DMS53 treated with DMSO at 0.1 percent for 48 hours (cell line): ENCODE data around the gene SLC6A12.
"Not testable (repeated sequence)": the region's sequence is repeated elsewhere in the genome, so short reads cannot be mapped to it uniquely, and the experiment has no call there.

Source experiments
- DNase-seq: peaks from one replicate; lab custom pipeline; 2025; ENCODE audit not compliant: unreplicated experiment; lab: John Stamatoyannopoulos, UW

The SLC6A12 gene

GRCh38 chr12:218221-218620 lies 4.3 kb upstream of the SLC6A12 start:
- no peak for DNase-seq

GRCh38 chr12:217029-217428 lies 3.1 kb upstream of the SLC6A12 start:
- DNase-seq: not testable (repeated sequence)

- no peak for DNase-seq
Measured at GRCh38 chr12:215116-215515, 1.2 kb upstream of the SLC6A12 start.

- DNase-seq: no peak
Measured at GRCh38 chr12:213527-213932, 427 bp downstream of the SLC6A12 start.

GRCh38 chr12:212715-213526 lies 1.0 kb downstream of the SLC6A12 start:
- DNase-seq: peak; percentile 8

GRCh38 chr12:212415-212714 lies 1.6 kb downstream of the SLC6A12 start:
- DNase-seq: no peak

- DNase-seq: no peak
Measured at GRCh38 chr12:211639-212414, 2.1 kb downstream of the SLC6A12 start.

GRCh38 chr12:211142-211465 lies 2.9 kb downstream of the SLC6A12 start:
- no peak for DNase-seq

- no peak for DNase-seq
Measured at GRCh38 chr12:210277-211141, 3.4 kb downstream of the SLC6A12 start.

GRCh38 chr12:209851-210250 lies 4.1 kb downstream of the SLC6A12 start:
- no peak for DNase-seq

- no peak for DNase-seq
Measured at GRCh38 chr12:209246-209645, 4.7 kb downstream of the SLC6A12 start.

GRCh38 chr12:208813-209212 lies 5.1 kb downstream of the SLC6A12 start:
- no peak for DNase-seq

- no peak for DNase-seq
Measured at GRCh38 chr12:207804-208203, 6.2 kb downstream of the SLC6A12 start.

GRCh38 chr12:206746-207440 lies 7.1 kb downstream of the SLC6A12 start:
- DNase-seq: no peak

GRCh38 chr12:205026-205425 lies 8.9 kb downstream of the SLC6A12 start:
- DNase-seq: no peak

GRCh38 chr12:204261-204678 lies 9.7 kb downstream of the SLC6A12 start:
- DNase-seq: no peak

- peak; percentile 51 for DNase-seq
Measured at GRCh38 chr12:203462-204260, 10.3 kb downstream of the SLC6A12 start.

GRCh38 chr12:203074-203461 lies 10.9 kb downstream of the SLC6A12 start:
- no peak for DNase-seq

GRCh38 chr12:202081-202731 lies 11.8 kb downstream of the SLC6A12 start:
- DNase-seq: peak; percentile 31

- no peak for DNase-seq
Measured at GRCh38 chr12:201361-201760, 12.6 kb downstream of the SLC6A12 start.
